ENCODE data around the gene P2RX1. TPM values are rescaled to one million over a fixed set of nuclear protein-coding genes. Genes with fewer than 3 reads are reported as not detected.

The P2RX1 gene
- total and polyA plus RNA-seq, 2 of the 4 experiments (the other 2 are of a cell fraction) = not detected

DNA sequence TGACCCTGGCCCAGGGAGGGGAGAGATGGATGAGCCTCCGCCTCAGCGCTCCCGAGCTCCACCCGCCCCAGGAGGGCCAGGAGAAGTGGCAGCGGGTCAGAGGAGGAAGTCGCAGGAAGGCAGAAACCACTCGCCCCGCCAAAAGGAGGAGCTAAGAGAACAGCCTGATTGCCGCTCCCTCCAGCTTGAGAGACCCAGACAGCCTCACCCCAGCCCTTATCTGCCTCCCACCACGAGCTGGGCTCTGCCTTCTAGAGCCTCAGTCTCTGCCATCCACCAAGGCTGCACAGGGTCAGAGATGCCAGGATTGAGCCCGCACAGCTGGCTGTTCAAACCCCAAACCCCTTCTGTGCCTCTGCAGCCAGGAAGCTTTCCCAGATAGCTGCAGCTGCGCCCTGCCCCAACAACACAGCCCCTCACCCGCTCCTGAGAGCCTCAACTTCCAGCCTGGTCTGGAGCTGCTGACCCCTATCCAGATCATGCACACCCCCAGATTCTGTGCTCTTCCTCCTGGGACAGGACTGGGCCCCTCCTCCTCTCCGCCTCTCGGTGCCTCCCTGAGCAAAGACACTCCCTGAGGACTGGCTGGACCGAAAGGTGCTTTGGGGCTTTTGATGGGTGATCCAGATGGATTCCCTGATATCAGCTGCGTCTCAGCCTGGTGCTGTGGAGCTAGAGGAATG lies 49.0 kb upstream of the P2RX1 start:
- ATAC-seq (ENCODE audit: low read depth) (peak; percentile 71), DNase-seq (no peak)
- H3K4me3 ChIP-seq (ENCODE audit: insufficient read depth, low read depth, low read length) = no peak overlapping the region
- H3K4me1 ChIP-seq (ENCODE audit: control insufficient read depth, insufficient read depth, low read length) = peaks cover 8% of the 10 kb centered on the region; the same call in 1 of the 2 replicates
- H3K9me3 ChIP-seq (ENCODE audit: control insufficient read depth, insufficient read depth, low read length) = no peaks in the 10 kb centered on the region
- no peak overlapping the region for H4K5ac ChIP-seq (ENCODE audit: low read depth, low read length)
- peak overlapping the region; percentile 94 for H2AFZ ChIP-seq (replicated peaks; ENCODE audit: low read length, poor library complexity)
- no peak overlapping the region for H3K56ac ChIP-seq (ENCODE audit: extremely low read depth, insufficient read depth, low read length)
- H2BK5ac ChIP-seq (ENCODE audit: low read depth, low read length, poor library complexity, severe bottlenecking) = no peak overlapping the region
- no peak overlapping the region for H2AK5ac ChIP-seq (ENCODE audit: low read depth, low read length)
- H3K23ac ChIP-seq (ENCODE audit: low read depth, low read length) = no peak overlapping the region
- no peak overlapping the region for H3K4ac ChIP-seq (ENCODE audit: low read depth, low read length)
- H3K9ac ChIP-seq (ENCODE audit: low read depth, low read length) = no peak overlapping the region
- no TSS peak for BruUV-seq (replicated peaks)
- intact Hi-C loops (cut with micrococcal nuclease) = no loop called here
- no peak overlapping the region for H2AK9ac ChIP-seq (replicated peaks; ENCODE audit: low read depth, low read length, poor library complexity)
- CTCF ChIA-PET = interaction anchor here (0.7 to 1.0 kb wide), 2 partner anchors 43 to 1355 kb away, joined by 3 to 5 read pairs; no protein-coding TSS in a partner anchor
- H3K18ac ChIP-seq (ENCODE audit: low read depth, low read length) = no peak overlapping the region
- POLR2A ChIA-PET (ENCODE audit: unreplicated experiment) = no interaction called here
- peak overlapping the region in 1 of 2 experiments; percentile 79; a peak in 2 of 4 replicates for H4K8ac ChIP-seq (ENCODE audit: low read depth in 2 of 2, low read length in 2 of 2)
- dilution Hi-C loops (cut with HindIII; ENCODE audit: low sequenced_read_pairs, unreplicated experiment) = no loop called here
- in situ Hi-C loops (cut with MboI; ENCODE audit: low sequenced_read_pairs) = no loop called here
- H3K27ac ChIP-seq (ENCODE audit: insufficient read depth, low read length) = no peak overlapping the region
- H3K36me3 ChIP-seq (ENCODE audit: control insufficient read depth, insufficient read depth, low read length) = no peaks in the 10 kb centered on the region
- TF ChIP-seq CEBPB (IDR thresholded peaks at IDR 0.05; ENCODE audit: low read depth, low read length) (no peak), CHD1 (IDR thresholded peaks at IDR 0.05; ENCODE audit: low read depth, low read length) (no peak), POLR2A (IDR thresholded peaks at IDR 0.05; ENCODE audit: low read depth, low read length) (no peak), NFE2L2 (IDR thresholded peaks at IDR 0.05; ENCODE audit: low read depth, low read length) (no peak), MAZ (IDR thresholded peaks at IDR 0.05; ENCODE audit: borderline replicate concordance, low read depth, low read length) (no peak), MAFK (IDR thresholded peaks at IDR 0.05; ENCODE audit: low read depth, low read length) (no peak), RCOR1 (IDR thresholded peaks at IDR 0.05; ENCODE audit: insufficient replicate concordance, low read length) (no peak)
- WGBS, 2 experiments (ENCODE audit: extremely low coverage in 2 of 2, insufficient read length in 1 of 2) = 15% methylated on average over 2 of the region's 17 CpGs; no CpG with 5 or more reads in 1 of the 2 experiments
- H3K27me3 ChIP-seq (ENCODE audit: control insufficient read depth, insufficient read depth, low read length) = peaks cover 51% of the 10 kb centered on the region
- H2BK120ac ChIP-seq (ENCODE audit: low read depth, low read length) = no peak overlapping the region
- H3K4me2 ChIP-seq (ENCODE audit: low read depth, low read length) = peak overlapping the region; percentile 39; the same call in 1 of the 2 replicates
- peaks cover 4% of the 10 kb centered on the region; the same call in 1 of the 2 replicates for H3K9me1 ChIP-seq (ENCODE audit: insufficient read depth, low read length)
- no peak overlapping the region for H2BK20ac ChIP-seq (ENCODE audit: low read depth, low read length)
- H4K20me1 ChIP-seq (ENCODE audit: insufficient read depth, low read length) = no peaks in the 10 kb centered on the region
- H2BK15ac ChIP-seq (ENCODE audit: low read depth, low read length) = no peak overlapping the region
- no peaks in the 10 kb centered on the region for H3K79me1 ChIP-seq (ENCODE audit: low read depth in 1 of 2, low read length in 2 of 2)
- no peak overlapping the region for H4K91ac ChIP-seq (ENCODE audit: insufficient read depth, low read depth, low read length)
- H3K14ac ChIP-seq (replicated peaks; ENCODE audit: low read depth, low read length) = no peak overlapping the region
